Measurements from ENCODE around the gene PAFAH1B1. TPM values are rescaled to one million over a fixed set of nuclear protein-coding genes. Genes with fewer than 3 reads are reported as not detected.
A peak's percentile ranks its signal among the peaks of the same experiment; 100 is the strongest.

PAFAH1B1 gene
- total RNA-seq, 1 donor from 2014 or later: 115 TPM

- Histone ChIP-seq H3K9me3 (replicated peaks) (no peaks in the 10 kb centered on the region), H3K36me3 (peaks cover 71% of the 10 kb centered on the region), H3K4me1 (peaks cover 30% of the 10 kb centered on the region), H3K27me3 (ENCODE audit: low read depth) (no peaks in the 10 kb centered on the region), H3K27ac (replicated peaks) (no peak overlapping the region), H3K4me3 (no peak overlapping the region)
- no peak for TF ChIP-seq CTCF (IDR thresholded peaks at IDR 0.05; ENCODE audit: borderline replicate concordance)
- peak; percentile 11 for DNase-seq
- intact Hi-C loops (cut with micrococcal nuclease): no loop called here
These were observed 108.7 kb downstream of the PAFAH1B1 start for GRCh38 chr17:2701996-2702741.

- Histone ChIP-seq H3K9me3 (replicated peaks) (no peaks in the 10 kb centered on the region), H3K36me3 (peaks cover 61% of the 10 kb centered on the region), H3K27ac (replicated peaks) (peak overlapping the region; percentile 97), H3K4me3 (no peak overlapping the region), H3K4me1 (peaks cover 40% of the 10 kb centered on the region), H3K27me3 (ENCODE audit: low read depth) (no peaks in the 10 kb centered on the region)
- intact Hi-C loops (cut with micrococcal nuclease): no loop called here
- TF ChIP-seq CTCF (IDR thresholded peaks at IDR 0.05; ENCODE audit: borderline replicate concordance): no peak
- no peak for DNase-seq
These were observed 109.7 kb downstream of the PAFAH1B1 start for GRCh38 chr17:2703181-2703580.

- no peaks in the 10 kb centered on the region for H3K9me3 ChIP-seq (replicated peaks)
- H3K4me1 ChIP-seq: peaks cover 44% of the 10 kb centered on the region
- no peak overlapping the region for H3K4me3 ChIP-seq
- peaks cover 57% of the 10 kb centered on the region for H3K36me3 ChIP-seq
- intact Hi-C loops (cut with micrococcal nuclease): no loop called here
- no peaks in the 10 kb centered on the region for H3K27me3 ChIP-seq (ENCODE audit: low read depth)
- no peak for DNase-seq
- peak overlapping the region; percentile 97 for H3K27ac ChIP-seq (replicated peaks)
- no peak for TF ChIP-seq CTCF (IDR thresholded peaks at IDR 0.05; ENCODE audit: borderline replicate concordance)
These were observed 110.2 kb downstream of the PAFAH1B1 start for GRCh38 chr17:2703606-2704005.

GRCh38 chr17:2704031-2704889, 110.8 kb downstream of the PAFAH1B1 start:
- H3K36me3 ChIP-seq: peaks cover 51% of the 10 kb centered on the region
- no peak for TF ChIP-seq CTCF (IDR thresholded peaks at IDR 0.05; ENCODE audit: borderline replicate concordance)

GRCh38 chr17:2704890-2705248, 111.4 kb downstream of the PAFAH1B1 start:
- Histone ChIP-seq H3K27ac (replicated peaks) (peak overlapping the region; percentile 97), H3K9me3 (replicated peaks) (no peaks in the 10 kb centered on the region), H3K27me3 (ENCODE audit: low read depth) (no peaks in the 10 kb centered on the region), H3K36me3 (peaks cover 44% of the 10 kb centered on the region), H3K4me1 (peaks cover 57% of the 10 kb centered on the region), H3K4me3 (peak overlapping the region; percentile 88)
- TF ChIP-seq CTCF (IDR thresholded peaks at IDR 0.05; ENCODE audit: borderline replicate concordance): no peak
- DNase-seq: no peak
- intact Hi-C loops (cut with micrococcal nuclease): no loop called here

More at GRCh38 chr17:2704031-2704889, 110.8 kb downstream of the PAFAH1B1 start:
- DNase-seq: no peak
- intact Hi-C loops (cut with micrococcal nuclease): no loop called here
- H3K4me1 ChIP-seq: peaks cover 51% of the 10 kb centered on the region
- no peaks in the 10 kb centered on the region for H3K27me3 ChIP-seq (ENCODE audit: low read depth)
- peak overlapping the region; percentile 88 for H3K4me3 ChIP-seq
- H3K27ac ChIP-seq (replicated peaks): peak overlapping the region; percentile 97
- no peaks in the 10 kb centered on the region for H3K9me3 ChIP-seq (replicated peaks)

All from left ventricle myocardium inferior (tissue), 1 donor.